Lung (tissue), 12 donors: ENCODE results near the gene FRMD1. TPM values are rescaled to one million over a fixed set of nuclear protein-coding genes. Genes with fewer than 3 reads are reported as not detected.

Experiments
- ATAC-seq: fragments of 200-7000 bp; cut with Tn5 transposase; one replicate; pipeline ENCODE4 v1.9.1; 2020; ENCODE audit warnings: moderate number of reproducible peaks; ENCODE audit not compliant: insufficient read depth, low FRiP score
- DNase-seq, 3 donors: peaks; one replicate each; pipeline ENCODE4 v3.0.0-alpha.2; 2013 to 2017
- H3K27ac ChIP-seq, 2 donors: one replicate each; pipeline ENCODE4 v1.5.1; 2013; ENCODE audit warnings: mild to moderate bottlenecking in 2 of 2, moderate library complexity in 2 of 2, control low read depth in 1 of 2, inconsistent platforms in 1 of 2, low read depth in 1 of 2, low read length in 1 of 2
- H3K27me3 ChIP-seq, 3 donors: one replicate each; pipeline ENCODE4 v1.5.1; 2013; ENCODE audit warnings: low read length in 2 of 3; ENCODE audit not compliant: control insufficient read depth in 3 of 3, insufficient read depth in 3 of 3
- H3K36me3 ChIP-seq, 4 donors: one replicate each; pipeline ENCODE4 v1.5.1; 2013; ENCODE audit warnings: low read length in 4 of 4, mild to moderate bottlenecking in 1 of 4, moderate library complexity in 1 of 4; ENCODE audit not compliant: control insufficient read depth in 4 of 4, insufficient read depth in 4 of 4
- H3K4me1 ChIP-seq, 5 donors: one replicate each; pipeline ENCODE4 v1.5.1; 2013; ENCODE audit warnings: low read length in 5 of 5, mild to moderate bottlenecking in 2 of 5, moderate library complexity in 1 of 5; ENCODE audit not compliant: control insufficient read depth in 5 of 5, insufficient read depth in 5 of 5
- H3K4me3 ChIP-seq: one replicate; pipeline ENCODE4 v1.5.1; 2013; ENCODE audit warnings: mild to moderate bottlenecking, control low read depth, moderate library complexity
- H3K9ac ChIP-seq, 2 donors: one replicate each; pipeline ENCODE4 v1.5.1; 2013; ENCODE audit warnings: low read length in 2 of 2, control low read depth in 1 of 2; ENCODE audit not compliant: insufficient read depth in 1 of 2
- H3K9me3 ChIP-seq, 4 donors: one replicate each; pipeline ENCODE4 v1.5.1; 2013; ENCODE audit warnings: low read length in 3 of 4, mild to moderate bottlenecking in 1 of 4, moderate library complexity in 1 of 4; ENCODE audit not compliant: control insufficient read depth in 4 of 4, insufficient read depth in 3 of 4
- CTCF ChIP-seq: IDR thresholded peaks from 2 replicates; pipeline ENCODE4 v1.5.1; 2012; ENCODE audit warnings: mild to moderate bottlenecking; ENCODE audit errors: control extremely low read depth, extremely low read depth
- WGBS, 2 donors: extraction: QIAGEN DNeasy Blood & Tissue Kit; methylation state at CpG; one replicate each; pipeline ENCODE4 v1.1.7; 2013; 5-methylcytosine and 5-hydroxymethylcytosine counted together
- polyA plus RNA-seq, 2 donors: library from polyadenylated mRNA; stranded (reverse); fragments of 200-250 nt; gene quantifications; one replicate each; pipeline ENCODE4 v1.2.1, GENCODE V29; 2013
- total RNA-seq, 2 donors: library from RNA; depleted of rRNA in 1 of 2; stranded (reverse); fragments of >200 nt in 1 of 2; gene quantifications; one replicate each; pipeline ENCODE4 v1.2.1, GENCODE V29; 2014 to 2021
- donor health status: control.
- donor health status: control.
- donor health status: Bipolar disorder and iron deficiency.
- donor health status: healthy.
- donor health status: DM: yes; HTN: yes; CAD: no.

FRMD1 gene
- total and polyA plus RNA-seq, 4 donors = 0.02 to 1.4 (median 0.10) TPM

- Histone ChIP-seq H3K36me3 (no peaks in the 10 kb centered on the region), H3K27ac (no peak overlapping the region), H3K4me3 (no peak overlapping the region), H3K9me3 (no peaks in the 10 kb centered on the region), H3K27me3 (no peaks in the 10 kb centered on the region), H3K4me1 (no peaks in the 10 kb centered on the region), H3K9ac (no peak overlapping the region)
- ATAC-seq (no peak), DNase-seq (no peak)
- 93 to 95% methylated on average over 24 of the region's 24 CpGs for WGBS, 2 donors
- no peak for TF ChIP-seq CTCF
Observed at GRCh38 chr6:168067081-168067759, 11.8 kb downstream of the FRMD1 start.

- no peak overlapping the region for H3K9ac ChIP-seq
- H3K9me3 ChIP-seq = no peaks in the 10 kb centered on the region
- ATAC-seq (no peak), DNase-seq (no peak)
- H3K27ac ChIP-seq = no peak overlapping the region
- TF ChIP-seq CTCF = no peak
- no peak overlapping the region for H3K4me3 ChIP-seq
- 94% methylated on average over 11 of the region's 11 CpGs for WGBS, 2 donors
- H3K27me3 ChIP-seq = no peaks in the 10 kb centered on the region
- H3K4me1 ChIP-seq = peaks cover 0 to 9% (median 2%) of the 10 kb centered on the region in 5 donors
- no peaks in the 10 kb centered on the region for H3K36me3 ChIP-seq
Observed at GRCh38 chr6:168064226-168064807, 14.7 kb downstream of the FRMD1 start.

GRCh38 chr6:168063431-168063830 is 15.6 kb downstream of the FRMD1 start:
- H3K27me3 ChIP-seq = no peaks in the 10 kb centered on the region
- H3K4me3 ChIP-seq = no peak overlapping the region
- H3K4me1 ChIP-seq = peaks cover 0 to 9% (median 2%) of the 10 kb centered on the region in 5 donors
- H3K36me3 ChIP-seq = no peaks in the 10 kb centered on the region
- H3K9me3 ChIP-seq = no peaks in the 10 kb centered on the region
- H3K27ac ChIP-seq = no peak overlapping the region
- no peak for TF ChIP-seq CTCF
- WGBS, 2 donors = 93% methylated on average over 13 of the region's 13 CpGs
- ATAC-seq = no peak
- H3K9ac ChIP-seq = no peak overlapping the region
- no peak for DNase-seq
